RPMI7951 (cell line): Measurements from ENCODE around the gene TPST2. TPM values are rescaled to one million over a fixed set of nuclear protein-coding genes. Genes with fewer than 3 reads are reported as not detected.
A peak's percentile ranks its signal among the peaks of the same experiment; 100 is the strongest.

ENCODE experiments used
- DNase-seq: peaks from one replicate; pipeline ENCODE4 v3.0.0-alpha.2; 2012; ENCODE audit warnings: low read depth
- total RNA-seq: library from RNA; depleted of rRNA; stranded (reverse); fragments of >200 nt; shearing (Covaris generic); gene quantifications from 2 replicates; pipeline ENCODE4 v1.2.3, GENCODE V29; 2014

TPST2 gene
- total RNA-seq, 1 experiment from 2014 or later: 54.2 TPM

DNA sequence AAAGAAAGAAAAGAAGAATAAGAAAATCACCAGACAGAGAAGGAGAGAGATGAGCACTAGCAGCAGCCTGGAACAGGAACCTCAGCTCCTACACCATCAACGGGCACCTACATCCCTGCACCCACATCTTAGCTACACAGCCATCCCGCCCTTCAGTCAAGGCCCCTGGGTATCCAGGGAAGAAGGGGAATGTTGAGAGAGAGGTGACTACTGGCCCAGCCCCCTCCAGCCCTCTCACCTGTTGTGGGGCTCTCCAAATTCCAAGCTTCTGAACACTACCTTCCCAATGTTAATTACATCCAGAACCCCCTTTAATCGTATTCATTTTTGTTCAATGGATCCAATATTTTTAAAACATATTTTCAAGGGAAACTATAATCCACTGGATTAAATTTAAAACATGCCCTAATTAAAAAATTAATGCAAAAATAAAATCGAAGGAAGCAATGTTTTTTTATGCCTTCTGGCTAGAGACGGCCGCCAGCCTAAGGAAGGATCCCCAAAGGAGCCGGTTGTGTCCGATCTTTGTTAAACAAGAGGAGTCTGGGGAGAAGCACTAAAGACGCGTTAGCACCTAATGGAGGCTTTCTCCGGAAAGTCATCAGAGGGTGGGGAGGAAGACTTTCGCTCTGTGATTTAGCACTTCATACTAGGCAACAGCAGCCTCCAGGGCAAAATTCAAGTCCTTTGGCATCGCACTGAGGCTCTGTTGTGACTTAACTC lies 9.5 kb downstream of the TPST2 start:
- DNase-seq: no peak

- DNase-seq: no peak
Observed at GRCh38 chr22:26579331-26579886, 10.5 kb downstream of the TPST2 start.

DNA sequence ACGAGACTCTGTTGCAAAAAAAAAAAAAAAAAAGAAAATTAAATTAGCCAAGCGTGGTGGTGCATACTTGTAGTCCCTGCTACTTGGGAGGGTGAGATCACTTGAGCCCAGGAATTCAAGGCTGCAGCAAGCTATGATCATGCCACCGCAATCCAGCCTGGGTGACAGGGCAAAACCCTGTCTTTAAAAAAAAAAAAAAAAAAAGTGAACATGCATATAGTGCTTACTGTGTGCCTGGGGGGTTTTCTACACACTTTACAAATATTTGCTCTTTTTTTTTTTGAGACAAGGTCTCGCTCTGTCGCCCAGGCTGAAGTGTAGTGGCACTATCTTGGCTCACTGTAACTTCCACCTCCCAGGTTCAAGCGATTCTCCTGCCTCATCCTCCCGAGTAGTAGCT lies 12.9 kb downstream of the TPST2 start:
- no peak for DNase-seq

- no peak for DNase-seq
Observed at GRCh38 chr22:26576026-26576680, 13.8 kb downstream of the TPST2 start.

DNA sequence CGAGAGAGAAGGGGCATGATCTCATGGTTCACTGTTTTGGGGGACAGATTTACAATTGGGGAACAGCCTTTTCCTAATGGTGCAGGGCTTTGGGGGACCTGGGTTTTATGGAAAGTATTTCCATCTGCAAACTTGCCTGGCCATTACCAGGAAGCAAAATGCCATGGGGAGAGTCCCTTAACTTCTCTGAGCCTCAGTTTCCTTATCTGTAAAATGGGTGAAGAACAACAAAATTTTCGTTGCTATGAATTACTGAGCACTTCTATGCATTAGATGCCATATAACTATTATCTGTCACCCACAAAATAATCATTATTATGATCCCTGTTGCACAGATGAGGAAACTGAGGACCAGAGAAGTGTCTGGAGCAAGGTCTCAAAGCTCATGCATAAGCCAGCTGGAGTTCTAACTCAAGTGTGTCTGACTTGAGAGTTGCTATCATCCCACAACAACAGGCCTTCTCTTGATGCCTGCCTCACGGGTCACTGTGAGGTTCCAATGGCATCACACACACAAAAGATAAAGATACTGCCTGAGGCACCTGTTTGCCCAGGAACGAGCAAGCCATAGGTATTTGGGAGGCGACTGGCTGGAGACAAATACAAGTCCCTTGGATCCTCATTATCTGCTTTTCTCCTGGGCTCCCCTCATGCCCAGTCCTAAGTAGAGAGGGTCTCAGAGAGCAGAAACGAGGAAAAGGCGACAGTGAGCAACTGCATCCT lies 15.8 kb downstream of the TPST2 start:
- no peak for DNase-seq

DNA sequence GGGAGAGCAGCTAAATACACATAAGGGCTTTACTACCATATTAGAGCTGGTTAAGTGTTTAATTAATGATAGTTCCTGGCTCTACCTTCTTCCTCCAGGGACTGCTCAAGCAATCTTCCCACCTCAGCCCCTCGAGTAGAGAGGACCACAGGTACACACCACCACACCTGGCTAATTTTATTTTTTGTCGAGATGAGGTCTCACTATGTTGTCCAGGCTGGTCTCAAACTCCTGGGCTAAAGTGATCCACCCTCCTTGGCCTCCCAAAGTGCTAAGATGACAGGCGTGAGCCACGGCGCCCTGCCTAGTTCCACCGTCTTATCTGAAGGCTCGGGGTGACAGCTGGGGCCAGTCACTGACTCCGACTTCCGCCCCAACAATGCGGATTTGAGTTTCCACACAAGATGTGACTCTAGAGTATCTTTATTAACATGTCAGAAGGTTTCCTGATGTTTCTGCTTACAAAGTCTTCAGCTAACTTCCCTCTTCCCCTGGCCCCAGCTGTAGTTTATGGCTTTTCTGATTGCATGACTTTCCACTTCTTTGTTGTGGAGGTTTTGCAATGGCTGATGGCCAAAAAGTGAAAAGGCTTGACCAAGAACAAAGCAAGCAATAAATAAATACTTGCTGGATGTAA lies 16.8 kb downstream of the TPST2 start:
- no peak for DNase-seq

- no peak for DNase-seq
Observed at GRCh38 chr22:26570864-26571525, 18.9 kb downstream of the TPST2 start.

DNA sequence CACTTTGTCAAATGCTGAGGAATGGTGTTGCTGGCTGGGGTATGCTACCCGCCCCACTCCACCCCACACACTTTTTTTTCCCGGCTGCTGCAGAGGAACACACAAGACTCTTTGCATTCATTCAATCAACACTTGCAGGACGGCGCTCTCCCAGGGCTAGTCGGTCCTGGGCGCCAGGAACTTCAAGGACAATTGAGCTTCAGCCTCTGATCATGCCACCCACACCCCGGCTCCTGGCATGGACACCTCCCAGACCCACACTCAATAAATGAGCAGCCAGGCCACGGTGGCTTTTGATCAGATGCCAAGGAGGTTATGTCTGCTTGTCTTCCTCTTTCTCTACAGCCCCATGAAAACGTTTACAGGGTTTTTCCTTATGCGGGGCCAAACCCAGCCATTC lies 19.8 kb downstream of the TPST2 start:
- no peak for DNase-seq

- peak; percentile 42 for DNase-seq
Observed at GRCh38 chr22:26568207-26568706, 21.7 kb downstream of the TPST2 start.

DNA sequence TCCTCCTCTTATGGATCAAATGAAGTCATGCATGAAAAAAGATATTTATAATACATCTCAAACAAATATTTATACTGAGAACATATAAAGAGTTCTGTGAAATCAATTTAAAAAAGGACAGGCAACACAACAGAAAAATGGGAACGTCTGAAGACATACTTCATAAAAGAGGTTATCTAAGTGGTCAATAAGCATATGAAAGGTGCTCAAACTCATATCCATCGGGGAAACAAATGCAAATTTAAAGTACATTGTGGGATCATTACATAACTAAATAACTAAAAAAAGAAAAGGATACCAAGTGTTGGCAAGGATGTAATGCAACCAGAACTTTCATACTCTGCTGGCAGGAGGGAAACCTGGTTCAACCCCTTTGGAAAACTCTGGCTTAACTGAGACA lies 22.3 kb downstream of the TPST2 start:
- no peak for DNase-seq

- no peak for DNase-seq
Observed at GRCh38 chr22:26566994-26567393, 22.9 kb downstream of the TPST2 start.

GRCh38 chr22:26565889-26566288 lies 24.0 kb downstream of the TPST2 start:
- DNase-seq: no peak

- no peak for DNase-seq
Observed at GRCh38 chr22:26565181-26565580, 24.8 kb downstream of the TPST2 start.

- no peak for DNase-seq
Observed at GRCh38 chr22:26564672-26565071, 25.3 kb downstream of the TPST2 start.

- DNase-seq: no peak
Observed at GRCh38 chr22:26564181-26564580, 25.8 kb downstream of the TPST2 start.

DNA sequence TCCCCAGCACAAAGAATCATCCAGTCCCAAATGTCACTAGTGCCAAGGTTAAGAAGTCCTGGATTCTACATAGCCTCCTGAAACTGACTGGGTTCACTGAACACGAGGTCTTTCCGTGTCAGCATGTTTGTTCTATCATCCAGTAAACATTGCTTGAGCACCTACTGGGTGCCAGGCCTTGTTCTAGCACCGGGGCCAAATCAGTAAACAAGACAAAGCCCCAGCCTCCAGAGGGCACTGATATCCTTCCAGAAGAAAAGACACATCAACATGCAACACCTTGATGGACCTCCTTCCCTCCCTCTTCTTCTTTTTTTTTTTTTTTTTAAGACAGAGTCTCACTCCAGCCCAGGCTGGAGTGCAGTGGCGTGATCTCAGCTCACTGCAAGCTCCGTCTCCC lies 26.9 kb downstream of the TPST2 start:
- no peak for DNase-seq

DNA sequence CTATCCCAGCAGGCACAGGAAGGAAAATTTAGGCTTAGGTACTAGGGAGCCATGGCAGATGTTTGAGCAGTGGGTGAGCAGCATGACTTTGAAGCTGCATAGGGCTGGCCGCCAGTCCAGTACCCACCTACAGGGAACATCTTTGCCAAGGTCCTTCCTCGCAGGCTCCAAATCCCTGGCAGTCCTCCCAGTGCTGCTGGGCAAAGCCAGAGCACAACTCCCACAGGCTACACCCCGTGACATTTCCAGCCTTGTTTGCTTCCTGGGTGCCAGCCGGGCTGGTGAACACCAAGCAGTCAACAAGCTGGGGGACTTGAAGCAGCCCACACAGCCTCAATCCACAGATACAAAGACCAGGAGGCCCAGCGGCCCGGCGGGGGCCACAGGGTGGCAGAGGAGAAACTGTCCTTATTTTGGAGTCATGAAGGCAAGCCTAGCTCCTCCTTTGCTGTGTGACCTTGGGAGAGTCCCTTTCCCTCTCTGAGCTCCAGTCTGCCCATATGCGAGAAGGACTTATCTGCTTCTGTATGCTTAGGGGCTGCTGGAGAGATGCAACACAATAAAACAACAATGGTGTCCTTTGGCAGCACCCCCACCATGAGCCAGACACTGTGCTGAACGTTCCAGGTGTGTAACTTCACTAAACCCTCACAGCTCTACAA lies 28.0 kb downstream of the TPST2 start:
- no peak for DNase-seq

DNA sequence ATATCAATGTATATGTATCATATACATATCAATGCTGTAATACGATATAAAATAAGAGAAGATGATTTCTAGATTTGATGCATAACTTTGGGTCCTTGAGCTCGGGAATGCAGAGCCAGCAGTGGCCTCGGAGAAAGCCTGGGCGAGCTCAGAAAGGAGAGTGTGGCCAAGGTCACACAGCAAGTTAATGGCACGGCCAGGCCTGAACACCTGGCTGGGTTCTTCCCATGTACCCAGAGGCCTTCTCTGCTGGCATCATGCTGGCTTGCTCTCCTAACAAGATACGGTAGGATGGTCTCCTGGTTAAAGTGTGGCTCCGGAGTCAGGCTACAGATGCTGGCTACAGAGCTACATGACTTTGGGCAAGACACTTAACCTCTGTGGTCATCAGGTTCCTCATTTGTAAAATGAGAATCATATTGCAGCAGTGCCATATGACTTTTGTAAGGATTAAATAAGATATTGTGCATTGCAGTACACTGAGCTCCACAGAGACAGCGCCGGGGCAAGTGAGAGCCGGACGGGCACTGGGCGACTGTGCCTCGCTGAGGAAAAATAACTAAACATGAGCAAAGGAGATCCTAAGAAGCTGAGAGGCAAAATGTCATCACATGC lies 29.9 kb downstream of the TPST2 start:
- no peak for DNase-seq

DNA sequence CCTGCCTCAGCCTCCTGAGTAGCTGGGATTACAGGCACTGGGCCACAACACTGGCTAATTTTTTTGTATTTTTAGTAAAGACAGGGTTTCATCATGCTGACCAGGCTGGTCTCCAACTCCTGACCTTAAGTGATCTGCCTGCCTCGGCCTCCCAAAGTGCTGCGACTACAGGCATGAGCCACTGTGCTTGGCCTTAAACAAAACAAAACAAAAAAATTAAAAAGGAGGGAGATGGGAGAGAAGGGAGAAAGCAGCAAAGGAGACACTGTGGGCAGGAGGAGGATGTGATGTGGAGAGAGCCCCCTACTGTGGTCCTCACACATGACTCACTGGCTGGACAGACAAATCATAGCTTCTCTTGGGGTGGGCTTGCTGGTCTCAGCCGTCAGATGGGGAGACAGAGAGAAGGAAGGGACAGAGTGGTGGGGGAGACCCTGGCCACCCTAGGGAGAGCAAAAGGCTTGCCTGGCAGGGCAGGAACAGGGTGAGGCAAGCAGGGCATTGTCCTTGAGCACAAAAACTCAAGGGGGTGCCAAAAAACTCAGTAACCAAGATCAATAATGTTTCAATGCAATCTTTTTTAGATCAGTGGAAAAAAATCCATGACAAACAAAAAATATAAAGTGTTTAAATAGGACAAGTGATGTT lies 31.6 kb downstream of the TPST2 start:
- DNase-seq: no peak

DNA sequence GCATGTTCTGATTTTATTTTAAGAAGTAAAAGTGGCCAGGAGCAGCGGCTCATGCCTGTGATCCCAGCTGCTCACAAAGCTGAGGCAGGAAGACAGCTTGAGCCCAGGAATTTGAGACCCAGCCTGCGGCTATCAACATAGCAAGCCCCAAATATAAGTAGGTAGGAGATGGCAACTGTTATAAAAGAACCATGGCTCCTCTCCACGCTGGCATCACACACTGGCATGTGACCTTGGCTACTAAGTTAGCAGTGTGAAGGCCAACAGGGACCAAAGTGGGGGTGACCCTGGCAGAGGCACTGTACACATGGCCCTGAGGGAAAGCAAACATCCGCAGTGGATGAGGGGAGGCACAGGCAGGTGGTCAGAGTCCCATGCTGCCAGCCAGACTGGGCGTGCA lies 33.0 kb downstream of the TPST2 start:
- no peak for DNase-seq
